ENCODE measurements around the gene SARS2. TPM values are rescaled to one million over a fixed set of nuclear protein-coding genes. Genes with fewer than 3 reads are reported as not detected.

Gene SARS2
- total RNA-seq, 1 donor from 2014 or later = 45.8 TPM

DNA sequence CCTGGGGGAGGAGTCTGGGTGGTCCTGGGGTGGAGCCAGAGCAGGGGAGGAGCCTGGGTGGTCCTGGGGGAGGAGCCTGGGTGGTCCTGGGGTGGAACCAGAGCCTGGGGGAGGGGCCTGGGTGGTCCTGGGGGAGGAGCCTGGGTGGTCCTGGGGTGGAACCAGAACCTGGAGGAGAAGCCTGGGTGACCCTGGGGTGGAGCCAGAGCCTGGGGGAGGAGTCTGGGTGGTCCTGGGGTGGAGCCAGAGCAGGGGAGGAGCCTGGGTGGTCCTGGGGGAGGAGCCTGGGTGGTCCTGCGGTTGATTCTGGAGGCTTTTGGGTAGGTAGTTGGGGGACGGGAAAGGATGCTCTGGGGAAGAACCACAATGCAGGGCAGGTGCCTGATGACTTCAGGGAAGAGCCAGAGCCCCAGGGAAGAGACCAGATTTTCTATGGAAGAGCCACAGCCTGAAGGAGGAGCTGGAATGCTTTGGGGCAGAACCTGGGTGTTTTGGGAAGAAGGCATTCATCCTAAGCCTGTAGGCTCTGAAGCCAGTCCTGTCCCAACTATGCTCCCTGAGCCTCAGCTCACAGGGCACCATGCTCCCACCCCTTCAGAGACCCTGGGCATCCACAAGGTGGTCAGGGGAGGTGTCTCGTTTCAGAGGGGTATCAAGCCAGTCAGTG, 15.1 kb upstream of the SARS2 start:
- Mint-ChIP-seq H3K27me3 (ENCODE audit: insufficient read depth, low read depth) (peaks cover 13% of the 10 kb centered on the region), H3K4me3 (no peak overlapping the region)
- DNase-seq (ENCODE audit: low spot score) = no peak

GRCh38 chr19:38944981-38945506, 14.5 kb upstream of the SARS2 start:
- Histone ChIP-seq H3K4me3 (no peak overlapping the region), H3K4me2 (no peak overlapping the region), H2AFZ (replicated peaks) (no peak overlapping the region), H3K27ac (no peak overlapping the region), H3K27me3 (peaks cover under 1% of the 10 kb centered on the region), H3K9me3 (ENCODE audit: low read depth) (no peaks in the 10 kb centered on the region), H4K20me1 (ENCODE audit: low read depth) (no peaks in the 10 kb centered on the region), H3K79me2 (ENCODE audit: low read depth) (no peaks in the 10 kb centered on the region), H3K36me3 (no peaks in the 10 kb centered on the region), H3F3A (ENCODE audit: low read depth) (peaks cover 3% of the 10 kb centered on the region), H3K9ac (no peak overlapping the region), H3K4me1 (peaks cover 3% of the 10 kb centered on the region)
- Mint-ChIP-seq H3K27me3 (ENCODE audit: insufficient read depth, low read depth) (peaks cover 11% of the 10 kb centered on the region), H3K4me3 (peak overlapping the region; percentile 7), H3K27ac (no peak overlapping the region), H3K4me1 (peaks cover 9% of the 10 kb centered on the region), H3K36me3 (peaks cover 9% of the 10 kb centered on the region), H3K9me3 (no peaks in the 10 kb centered on the region)
- TF ChIP-seq, protein P1, sequence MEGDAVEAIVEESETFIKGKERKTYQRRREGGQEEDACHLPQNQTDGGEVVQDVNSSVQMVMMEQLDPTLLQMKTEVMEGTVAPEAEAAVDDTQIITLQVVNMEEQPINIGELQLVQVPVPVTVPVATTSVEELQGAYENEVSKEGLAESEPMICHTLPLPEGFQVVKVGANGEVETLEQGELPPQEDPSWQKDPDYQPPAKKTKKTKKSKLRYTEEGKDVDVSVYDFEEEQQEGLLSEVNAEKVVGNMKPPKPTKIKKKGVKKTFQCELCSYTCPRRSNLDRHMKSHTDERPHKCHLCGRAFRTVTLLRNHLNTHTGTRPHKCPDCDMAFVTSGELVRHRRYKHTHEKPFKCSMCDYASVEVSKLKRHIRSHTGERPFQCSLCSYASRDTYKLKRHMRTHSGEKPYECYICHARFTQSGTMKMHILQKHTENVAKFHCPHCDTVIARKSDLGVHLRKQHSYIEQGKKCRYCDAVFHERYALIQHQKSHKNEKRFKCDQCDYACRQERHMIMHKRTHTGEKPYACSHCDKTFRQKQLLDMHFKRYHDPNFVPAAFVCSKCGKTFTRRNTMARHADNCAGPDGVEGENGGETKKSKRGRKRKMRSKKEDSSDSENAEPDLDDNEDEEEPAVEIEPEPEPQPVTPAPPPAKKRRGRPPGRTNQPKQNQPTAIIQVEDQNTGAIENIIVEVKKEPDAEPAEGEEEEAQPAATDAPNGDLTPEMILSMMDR (IDR thresholded peaks at IDR 0.05) = no peak
- TF ChIP-seq EZH2phosphoT487 (IDR thresholded peaks at IDR 0.05) (no peak), EZH2 (IDR thresholded peaks at IDR 0.05) (no peak)
- no peak for DNase-seq (ENCODE audit: low spot score)

More for the DNA sequence above, 15.1 kb upstream of the SARS2 start:
- H3K27ac Mint-ChIP-seq = no peak overlapping the region
- peaks cover 4% of the 10 kb centered on the region for H3F3A ChIP-seq (ENCODE audit: low read depth)
- H3K4me1 Mint-ChIP-seq = peaks cover 5% of the 10 kb centered on the region
- H3K36me3 Mint-ChIP-seq = peaks cover 11% of the 10 kb centered on the region
- no peak for TF ChIP-seq EZH2 (IDR thresholded peaks at IDR 0.05)
- TF ChIP-seq, protein P1 (IDR thresholded peaks at IDR 0.05) = no peak
- no peak for TF ChIP-seq EZH2phosphoT487 (IDR thresholded peaks at IDR 0.05)
- no peaks in the 10 kb centered on the region for H3K9me3 Mint-ChIP-seq
- H3K4me2 ChIP-seq = no peak overlapping the region
- H4K20me1 ChIP-seq (ENCODE audit: low read depth) = no peaks in the 10 kb centered on the region
- H3K9me3 ChIP-seq (ENCODE audit: low read depth) = no peaks in the 10 kb centered on the region
- H3K36me3 ChIP-seq = no peaks in the 10 kb centered on the region
- peaks cover 7% of the 10 kb centered on the region for H3K27me3 ChIP-seq
- no peaks in the 10 kb centered on the region for H3K4me1 ChIP-seq
- H3K4me3 ChIP-seq = no peak overlapping the region
- H3K27ac ChIP-seq = no peak overlapping the region
- no peak overlapping the region for H2AFZ ChIP-seq (replicated peaks)
- no peak overlapping the region for H3K9ac ChIP-seq
- H3K79me2 ChIP-seq (ENCODE audit: low read depth) = no peaks in the 10 kb centered on the region

GRCh38 chr19:38942471-38943181, 12.1 kb upstream of the SARS2 start:
- peaks cover 13% of the 10 kb centered on the region for H3K4me1 Mint-ChIP-seq
- Histone ChIP-seq H4K20me1 (ENCODE audit: low read depth) (no peaks in the 10 kb centered on the region), H3K4me2 (no peak overlapping the region), H3K9ac (no peak overlapping the region), H3K27me3 (no peaks in the 10 kb centered on the region), H3K4me3 (no peak overlapping the region), H3K36me3 (no peaks in the 10 kb centered on the region), H3K27ac (no peak overlapping the region), H3K79me2 (ENCODE audit: low read depth) (no peaks in the 10 kb centered on the region), H3K9me3 (ENCODE audit: low read depth) (no peaks in the 10 kb centered on the region), H3K4me1 (peaks cover 15% of the 10 kb centered on the region), H2AFZ (replicated peaks) (no peak overlapping the region), H3F3A (ENCODE audit: low read depth) (peaks cover 3% of the 10 kb centered on the region)
- peaks cover 9% of the 10 kb centered on the region for H3K27me3 Mint-ChIP-seq (ENCODE audit: insufficient read depth, low read depth)
- no peaks in the 10 kb centered on the region for H3K9me3 Mint-ChIP-seq
- no peak for DNase-seq (ENCODE audit: low spot score)
- no peak overlapping the region for H3K27ac Mint-ChIP-seq
- peaks cover 9% of the 10 kb centered on the region for H3K36me3 Mint-ChIP-seq
- no peak for TF ChIP-seq EZH2 (IDR thresholded peaks at IDR 0.05)
- TF ChIP-seq, protein P1 (IDR thresholded peaks at IDR 0.05) = no peak
- no peak for TF ChIP-seq EZH2phosphoT487 (IDR thresholded peaks at IDR 0.05)
- peak overlapping the region; percentile 24 for H3K4me3 Mint-ChIP-seq
